ENCODE results near the gene CNOT4. TPM values are rescaled to one million over a fixed set of nuclear protein-coding genes. Genes with fewer than 3 reads are reported as not detected.

Gene CNOT4
- total RNA-seq, 2 donors from 2014 or later: 19.0 to 44.7 TPM

DNA sequence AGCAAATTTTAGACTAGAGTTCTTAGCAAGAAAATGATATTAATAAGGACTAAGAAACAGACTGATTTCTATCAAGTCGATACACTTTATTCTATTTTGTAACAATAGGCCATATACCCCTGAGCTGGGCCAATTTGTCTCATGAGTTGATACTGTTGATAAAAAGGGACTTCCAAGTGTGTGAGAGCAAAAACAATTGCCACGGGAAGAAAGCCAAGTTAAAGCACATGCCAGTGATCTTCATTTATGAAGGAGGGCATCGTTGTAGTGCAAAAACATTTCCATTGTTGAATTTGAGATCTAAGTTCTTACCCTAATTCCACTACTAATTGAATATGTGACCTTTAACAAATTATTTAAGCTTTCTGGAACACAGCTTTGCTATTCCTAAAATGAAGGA lies 119.9 kb downstream of the CNOT4 start:
- intact Hi-C loops (cut with DNase I): no loop called here
- Histone ChIP-seq H3K27me3 (replicated peaks; ENCODE audit: insufficient read depth) (no peaks in the 10 kb centered on the region), H3K36me3 (no peaks in the 10 kb centered on the region), H3K4me3 (no peak overlapping the region), H3K9me3 (no peaks in the 10 kb centered on the region), H3K27ac (no peak overlapping the region), H3K4me1 (replicated peaks) (no peaks in the 10 kb centered on the region)
- TF ChIP-seq POLR2AphosphoS5 (IDR thresholded peaks at IDR 0.05): no peak
- TF ChIP-seq POLR2A (IDR thresholded peaks at IDR 0.05): no peak
- TF ChIP-seq, protein P1, sequence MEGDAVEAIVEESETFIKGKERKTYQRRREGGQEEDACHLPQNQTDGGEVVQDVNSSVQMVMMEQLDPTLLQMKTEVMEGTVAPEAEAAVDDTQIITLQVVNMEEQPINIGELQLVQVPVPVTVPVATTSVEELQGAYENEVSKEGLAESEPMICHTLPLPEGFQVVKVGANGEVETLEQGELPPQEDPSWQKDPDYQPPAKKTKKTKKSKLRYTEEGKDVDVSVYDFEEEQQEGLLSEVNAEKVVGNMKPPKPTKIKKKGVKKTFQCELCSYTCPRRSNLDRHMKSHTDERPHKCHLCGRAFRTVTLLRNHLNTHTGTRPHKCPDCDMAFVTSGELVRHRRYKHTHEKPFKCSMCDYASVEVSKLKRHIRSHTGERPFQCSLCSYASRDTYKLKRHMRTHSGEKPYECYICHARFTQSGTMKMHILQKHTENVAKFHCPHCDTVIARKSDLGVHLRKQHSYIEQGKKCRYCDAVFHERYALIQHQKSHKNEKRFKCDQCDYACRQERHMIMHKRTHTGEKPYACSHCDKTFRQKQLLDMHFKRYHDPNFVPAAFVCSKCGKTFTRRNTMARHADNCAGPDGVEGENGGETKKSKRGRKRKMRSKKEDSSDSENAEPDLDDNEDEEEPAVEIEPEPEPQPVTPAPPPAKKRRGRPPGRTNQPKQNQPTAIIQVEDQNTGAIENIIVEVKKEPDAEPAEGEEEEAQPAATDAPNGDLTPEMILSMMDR (IDR thresholded peaks at IDR 0.05): no peak
- no peak for DNase-seq (ENCODE audit: low spot score)
- 51% methylated on average over 3 of the region's 3 CpGs for WGBS

DNA sequence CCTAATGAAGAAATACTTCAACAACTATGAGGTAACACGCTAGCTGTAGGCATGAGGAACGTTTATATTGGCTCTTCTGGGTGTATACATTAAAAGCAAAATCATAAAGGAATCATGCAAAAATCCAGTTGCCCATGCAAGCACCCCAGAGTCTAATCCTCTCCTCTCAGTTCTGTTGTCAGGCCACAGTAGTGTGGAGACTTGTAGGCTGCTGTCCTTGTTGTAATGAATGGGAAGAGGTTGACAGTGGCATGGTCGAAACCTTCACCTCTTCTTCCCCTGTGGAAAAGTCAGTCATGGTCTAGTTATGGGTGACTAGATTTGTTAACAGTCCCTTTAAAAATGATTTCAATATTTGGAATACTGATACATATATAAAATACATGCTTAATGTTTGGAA lies 121.3 kb downstream of the CNOT4 start:
- H3K4me3 ChIP-seq: no peak overlapping the region
- TF ChIP-seq POLR2AphosphoS5 (IDR thresholded peaks at IDR 0.05) (no peak), POLR2A (IDR thresholded peaks at IDR 0.05) (no peak)
- TF ChIP-seq, protein P1 (IDR thresholded peaks at IDR 0.05): no peak
- H3K36me3 ChIP-seq: no peaks in the 10 kb centered on the region
- WGBS: 74% methylated on average over 3 of the region's 3 CpGs
- intact Hi-C loops (cut with DNase I): no loop called here
- DNase-seq (ENCODE audit: low spot score): no peak
- H3K9me3 ChIP-seq: no peaks in the 10 kb centered on the region
- H3K27ac ChIP-seq: no peak overlapping the region
- no peaks in the 10 kb centered on the region for H3K4me1 ChIP-seq (replicated peaks)
- no peaks in the 10 kb centered on the region for H3K27me3 ChIP-seq (replicated peaks; ENCODE audit: insufficient read depth)

- H3K4me1 ChIP-seq (replicated peaks): no peaks in the 10 kb centered on the region
- no peaks in the 10 kb centered on the region for H3K36me3 ChIP-seq
- no peak for DNase-seq (ENCODE audit: low spot score)
- 74% methylated on average over 2 of the region's 2 CpGs for WGBS
- no peaks in the 10 kb centered on the region for H3K9me3 ChIP-seq
- H3K27me3 ChIP-seq (replicated peaks; ENCODE audit: insufficient read depth): no peaks in the 10 kb centered on the region
- H3K4me3 ChIP-seq: no peak overlapping the region
- H3K27ac ChIP-seq: no peak overlapping the region
- TF ChIP-seq POLR2AphosphoS5 (IDR thresholded peaks at IDR 0.05) (no peak), POLR2A (IDR thresholded peaks at IDR 0.05) (no peak)
- TF ChIP-seq, protein P1 (IDR thresholded peaks at IDR 0.05): no peak
- intact Hi-C loops (cut with DNase I): no loop called here
Measured at GRCh38 chr7:135386776-135387175, 123.1 kb downstream of the CNOT4 start.

GRCh38 chr7:135386181-135386580 lies 123.7 kb downstream of the CNOT4 start:
- Histone ChIP-seq H3K4me1 (replicated peaks) (no peaks in the 10 kb centered on the region), H3K27ac (no peak overlapping the region), H3K4me3 (no peak overlapping the region), H3K36me3 (no peaks in the 10 kb centered on the region), H3K27me3 (replicated peaks; ENCODE audit: insufficient read depth) (no peaks in the 10 kb centered on the region), H3K9me3 (no peaks in the 10 kb centered on the region)
- TF ChIP-seq, protein P1 (IDR thresholded peaks at IDR 0.05): no peak
- TF ChIP-seq POLR2A (IDR thresholded peaks at IDR 0.05) (no peak), POLR2AphosphoS5 (IDR thresholded peaks at IDR 0.05) (no peak)
- no peak for DNase-seq (ENCODE audit: low spot score)
- intact Hi-C loops (cut with DNase I): no loop called here

DNA sequence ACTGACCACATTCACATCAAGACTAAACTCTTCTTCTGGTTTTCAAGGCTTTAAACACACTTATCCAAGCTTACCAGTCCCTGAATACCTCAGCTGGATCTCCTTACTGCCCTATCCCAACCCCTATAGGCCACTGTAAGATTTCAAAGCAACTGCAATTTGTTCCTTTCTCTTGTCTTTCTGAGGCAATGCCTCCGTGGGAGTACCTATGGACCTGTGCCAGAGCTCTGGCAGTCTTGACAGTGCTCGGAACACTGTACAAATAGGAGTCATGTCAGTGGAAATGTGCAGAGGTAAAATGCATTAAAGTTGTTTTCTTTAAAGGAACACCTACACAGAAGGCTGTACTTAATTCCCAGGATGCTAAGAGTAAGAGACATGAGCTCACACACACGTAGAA lies 124.7 kb downstream of the CNOT4 start:
- peak; percentile 37 for DNase-seq (ENCODE audit: low spot score)
- Histone ChIP-seq H3K36me3 (no peaks in the 10 kb centered on the region), H3K4me3 (no peak overlapping the region), H3K4me1 (replicated peaks) (no peaks in the 10 kb centered on the region), H3K27ac (no peak overlapping the region), H3K27me3 (replicated peaks; ENCODE audit: insufficient read depth) (no peaks in the 10 kb centered on the region), H3K9me3 (no peaks in the 10 kb centered on the region)
- no peak for TF ChIP-seq POLR2A (IDR thresholded peaks at IDR 0.05)
- TF ChIP-seq POLR2AphosphoS5 (IDR thresholded peaks at IDR 0.05): no peak
- TF ChIP-seq, protein P1 (IDR thresholded peaks at IDR 0.05): no peak
- WGBS: 21% methylated on average over 3 of the region's 3 CpGs
- intact Hi-C loops (cut with DNase I): no loop called here

Measured in prostate gland (tissue), 2 donors.